ENCODE results near the gene IFT20. TPM values are rescaled to one million over a fixed set of nuclear protein-coding genes. Genes with fewer than 3 reads are reported as not detected.

The IFT20 gene
- total and polyA plus RNA-seq, 3 donors from 2014 or later, result 79.8 to 104 (median 94.8) TPM

- no peaks in the 10 kb centered on the region for H3K9me3 ChIP-seq
- no peak for DNase-seq
- WGBS, 2 donors, result 58 to 59% methylated on average over 1 of the region's 1 CpG
- intact Hi-C loops (cut with DNase I; ENCODE audit: low total_unique reads), result no loop called here
- H3K36me3 ChIP-seq (ENCODE audit: low read depth, missing control alignments), result no peaks in the 10 kb centered on the region
- peaks cover 29% of the 10 kb centered on the region for H3K4me1 ChIP-seq
- H3K4me3 ChIP-seq, result no peak overlapping the region
- no peak overlapping the region for H3K27ac ChIP-seq
- no peak for TF ChIP-seq CTCF (IDR thresholded peaks at IDR 0.05)
- H3K27me3 ChIP-seq, result no peaks in the 10 kb centered on the region
These were observed 2.1 kb downstream of the IFT20 start for GRCh38 chr17:28333083-28333746.

GRCh38 chr17:28331891-28332420 is 3.3 kb downstream of the IFT20 start:
- Histone ChIP-seq H3K36me3 (ENCODE audit: low read depth, missing control alignments) (no peaks in the 10 kb centered on the region), H3K27me3 (no peaks in the 10 kb centered on the region), H3K27ac (no peak overlapping the region), H3K4me1 (peaks cover 19% of the 10 kb centered on the region), H3K4me3 (no peak overlapping the region), H3K9me3 (no peaks in the 10 kb centered on the region)
- TF ChIP-seq POLR2A (IDR thresholded peaks at IDR 0.05), result no peak
- TF ChIP-seq CTCF (IDR thresholded peaks at IDR 0.05), result no peak
- intact Hi-C loops (cut with DNase I; ENCODE audit: low total_unique reads), result no loop called here
- WGBS, 2 donors, result 89 to 91% methylated on average over 6 of the region's 6 CpGs
- DNase-seq, result no peak

GRCh38 chr17:28330671-28331070 is 4.6 kb downstream of the IFT20 start:
- peak; percentile 11 for DNase-seq
- WGBS, 2 donors, result 89 to 92% methylated on average over 1 to 5 of the region's 5 CpGs
- Histone ChIP-seq H3K9me3 (no peaks in the 10 kb centered on the region), H3K4me1 (peaks cover 12% of the 10 kb centered on the region), H3K27me3 (no peaks in the 10 kb centered on the region), H3K36me3 (ENCODE audit: low read depth, missing control alignments) (no peaks in the 10 kb centered on the region), H3K27ac (no peak overlapping the region), H3K4me3 (no peak overlapping the region)
- TF ChIP-seq POLR2A (IDR thresholded peaks at IDR 0.05) (no peak), CTCF (IDR thresholded peaks at IDR 0.05) (no peak)
- intact Hi-C loops (cut with DNase I; ENCODE audit: low total_unique reads), result no loop called here

- Histone ChIP-seq H3K4me3 (no peak overlapping the region), H3K27ac (no peak overlapping the region), H3K36me3 (ENCODE audit: low read depth, missing control alignments) (no peaks in the 10 kb centered on the region), H3K9me3 (no peaks in the 10 kb centered on the region), H3K4me1 (no peaks in the 10 kb centered on the region), H3K27me3 (no peaks in the 10 kb centered on the region)
- intact Hi-C loops (cut with DNase I; ENCODE audit: low total_unique reads), result no loop called here
- DNase-seq, result no peak
- TF ChIP-seq CTCF (IDR thresholded peaks at IDR 0.05), result no peak
- no peak for TF ChIP-seq POLR2A (IDR thresholded peaks at IDR 0.05)
- 65 to 66% methylated on average over 4 of the region's 4 CpGs for WGBS, 2 donors
These were observed 6.9 kb downstream of the IFT20 start for GRCh38 chr17:28328325-28328724.

- H3K27ac ChIP-seq, result no peak overlapping the region
- H3K4me1 ChIP-seq, result no peaks in the 10 kb centered on the region
- no peak overlapping the region for H3K4me3 ChIP-seq
- TF ChIP-seq CTCF (IDR thresholded peaks at IDR 0.05), result no peak
- TF ChIP-seq POLR2A (IDR thresholded peaks at IDR 0.05), result no peak
- peak; percentile 2 for DNase-seq
- H3K9me3 ChIP-seq, result no peaks in the 10 kb centered on the region
- no peaks in the 10 kb centered on the region for H3K36me3 ChIP-seq (ENCODE audit: low read depth, missing control alignments)
- intact Hi-C loops (cut with DNase I; ENCODE audit: low total_unique reads), result no loop called here
- no peaks in the 10 kb centered on the region for H3K27me3 ChIP-seq
- 62 to 78% methylated on average over 3 of the region's 3 CpGs for WGBS, 2 donors
These were observed 7.6 kb downstream of the IFT20 start for GRCh38 chr17:28327709-28328108.
